H1 (cell line): ENCODE data around the gene PXK.

ENCODE experiments used
- CHD1 ChIP-seq: IDR thresholded peaks from 2 replicates; pipeline ENCODE4 v1.6.1; 2012; ENCODE audit warnings: low read depth, low read length, improper control_type of control experiment
- CREB1 ChIP-seq: IDR thresholded peaks from 2 replicates; pipeline ENCODE4 v1.6.1; 2012; ENCODE audit warnings: inconsistent platforms
- EP300 ChIP-seq, 2 experiments: IDR thresholded peaks; 1 replicate in 1 of 2; 2 replicates in 1 of 2; pipeline ENCODE4 v1.6.1; 2011 to 2012; ENCODE audit warnings: low read depth in 2 of 2, low read length in 2 of 2, mild to moderate bottlenecking in 2 of 2, borderline replicate concordance in 1 of 2, inconsistent platforms in 1 of 2, moderate library complexity in 1 of 2
- JUND ChIP-seq: IDR thresholded peaks from 2 replicates; pipeline ENCODE4 v1.6.1; 2011; ENCODE audit warnings: mild to moderate bottlenecking, improper control_type of control experiment, low read length
- KDM1A ChIP-seq: fragments of 200-600, 300-600 bp; sonication (generic); IDR thresholded peaks from 2 replicates; pipeline ENCODE4 v1.7.1; 2016; ENCODE audit warnings: mild to moderate bottlenecking, low read length, borderline replicate concordance
- POLR2A ChIP-seq, 2 experiments: IDR thresholded peaks; 1 replicate in 1 of 2; 2 replicates in 1 of 2; pipeline ENCODE4 v1.6.1; 2011; ENCODE audit warnings: low read depth in 2 of 2, low read length in 2 of 2, mild to moderate bottlenecking in 2 of 2; ENCODE audit errors: control extremely low read depth in 1 of 2
- POLR2AphosphoS5 ChIP-seq: IDR thresholded peaks from 2 replicates; pipeline ENCODE4 v1.6.1; 2011; ENCODE audit warnings: low read depth, low read length
- RAD21 ChIP-seq, 2 experiments: IDR thresholded peaks in 1 of 2; conservative IDR thresholded peaks in 1 of 2; 2 replicates each; pipeline ENCODE4 v1.6.1; 2011; ENCODE audit warnings: low read depth in 2 of 2, low read length in 2 of 2, improper control_type of control experiment in 1 of 2, inconsistent platforms in 1 of 2, mild to moderate bottlenecking in 1 of 2, moderate library complexity in 1 of 2
- RNF2 ChIP-seq: fragments of 200-900, 300-1000 bp; sonication (generic); IDR thresholded peaks from 2 replicates; pipeline ENCODE4 v1.7.1; 2016; ENCODE audit warnings: borderline replicate concordance, low read depth, mild to moderate bottlenecking, antibody characterized with exemption, low read length; ENCODE audit not compliant: poor library complexity, severe bottlenecking; ENCODE audit errors: missing control alignments
- SIX5 ChIP-seq: IDR thresholded peaks from 2 replicates; pipeline ENCODE4 v1.6.1; 2011; ENCODE audit warnings: mild to moderate bottlenecking, low read depth, low read length
- SUZ12 ChIP-seq: fragments of 200-600 bp; sonication (generic); IDR thresholded peaks from 2 replicates; pipeline ENCODE4 v1.6.1; 2012; ENCODE audit warnings: mild to moderate bottlenecking, inconsistent platforms, low read length, moderate library complexity, mixed read lengths
- ZNF274 ChIP-seq: IDR thresholded peaks from 2 replicates; pipeline ENCODE4 v1.7.0; 2012; ENCODE audit warnings: low read length, borderline replicate concordance; ENCODE audit errors: extremely low read depth
- TF ChIP-seq, protein P1 (sequence below), 3 experiments: IDR thresholded peaks; 1 replicate in 2 of 3; 2 replicates in 1 of 3; pipeline versions ENCODE4 v1.5.1 to v1.6.1; 2011; ENCODE audit warnings: low read length in 3 of 3, mild to moderate bottlenecking in 3 of 3, inconsistent platforms in 2 of 3, low read depth in 1 of 3, moderate library complexity in 1 of 3; ENCODE audit not compliant: insufficient read depth in 1 of 3; ENCODE audit errors: control extremely low read depth in 1 of 3

DNA sequence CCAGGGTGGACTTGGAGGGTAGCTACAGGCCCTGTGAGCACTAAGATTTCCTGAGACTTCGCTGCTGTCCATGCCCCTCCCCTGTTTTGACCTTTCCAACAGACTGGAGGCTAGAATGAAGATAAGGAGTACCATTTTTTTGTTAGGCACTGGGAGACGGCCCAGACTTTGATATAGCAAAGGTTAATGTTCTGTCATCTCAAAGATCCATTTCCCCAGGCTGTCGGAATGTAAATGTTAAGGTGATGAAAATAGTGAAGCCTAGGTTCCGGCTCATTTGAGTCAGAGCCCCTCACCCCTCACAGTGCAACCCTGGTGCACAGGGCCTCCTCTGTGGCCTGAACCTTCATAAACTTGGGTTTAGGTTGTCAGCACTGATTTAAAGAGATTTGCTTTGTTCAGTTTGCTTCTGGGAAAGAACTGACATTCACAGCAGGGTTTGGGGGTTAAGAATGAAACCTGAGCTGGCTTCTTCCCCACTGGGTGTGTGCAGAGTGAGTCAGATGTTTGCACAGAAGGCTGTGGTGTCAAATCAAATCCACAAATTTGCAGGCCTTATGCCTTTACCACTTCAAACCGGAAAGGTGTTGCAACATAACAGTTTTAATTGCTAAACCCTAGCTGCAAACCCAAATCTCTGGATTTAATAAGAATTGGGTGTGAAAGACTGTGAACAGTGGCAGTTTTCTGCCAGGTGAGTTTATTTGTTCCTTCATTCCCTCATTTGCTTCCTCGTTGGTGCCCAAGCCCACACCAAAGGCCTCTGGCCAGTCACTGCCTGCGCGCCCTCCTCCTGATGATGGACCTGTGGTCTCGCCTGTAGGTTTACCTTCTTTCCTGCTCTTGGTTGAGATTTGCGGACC, 138.6 kb downstream of the PXK start:
- TF ChIP-seq, protein P1, sequence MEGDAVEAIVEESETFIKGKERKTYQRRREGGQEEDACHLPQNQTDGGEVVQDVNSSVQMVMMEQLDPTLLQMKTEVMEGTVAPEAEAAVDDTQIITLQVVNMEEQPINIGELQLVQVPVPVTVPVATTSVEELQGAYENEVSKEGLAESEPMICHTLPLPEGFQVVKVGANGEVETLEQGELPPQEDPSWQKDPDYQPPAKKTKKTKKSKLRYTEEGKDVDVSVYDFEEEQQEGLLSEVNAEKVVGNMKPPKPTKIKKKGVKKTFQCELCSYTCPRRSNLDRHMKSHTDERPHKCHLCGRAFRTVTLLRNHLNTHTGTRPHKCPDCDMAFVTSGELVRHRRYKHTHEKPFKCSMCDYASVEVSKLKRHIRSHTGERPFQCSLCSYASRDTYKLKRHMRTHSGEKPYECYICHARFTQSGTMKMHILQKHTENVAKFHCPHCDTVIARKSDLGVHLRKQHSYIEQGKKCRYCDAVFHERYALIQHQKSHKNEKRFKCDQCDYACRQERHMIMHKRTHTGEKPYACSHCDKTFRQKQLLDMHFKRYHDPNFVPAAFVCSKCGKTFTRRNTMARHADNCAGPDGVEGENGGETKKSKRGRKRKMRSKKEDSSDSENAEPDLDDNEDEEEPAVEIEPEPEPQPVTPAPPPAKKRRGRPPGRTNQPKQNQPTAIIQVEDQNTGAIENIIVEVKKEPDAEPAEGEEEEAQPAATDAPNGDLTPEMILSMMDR (IDR thresholded peaks at IDR 0.05; ENCODE audit: control extremely low read depth in 1 of 3, insufficient read depth in 1 of 3, low read depth in 1 of 3, low read length in 3 of 3), result no peak
- TF ChIP-seq EP300 (IDR thresholded peaks at IDR 0.05; ENCODE audit: borderline replicate concordance in 1 of 2, low read depth in 2 of 2, low read length in 2 of 2) (no peak), SUZ12 (no peak), CHD1 (no peak), ZNF274 (no peak), RAD21 (IDR thresholded peaks at IDR 0.05 in 1 of 2, conservative IDR thresholded peaks at IDR 0.05 in 1 of 2; ENCODE audit: low read depth in 2 of 2, low read length in 2 of 2) (no peak), SIX5 (no peak), JUND (no peak), KDM1A (no peak), POLR2A (IDR thresholded peaks at IDR 0.05; ENCODE audit: control extremely low read depth in 1 of 2, low read depth in 2 of 2, low read length in 2 of 2) (no peak), RNF2 (no peak), CREB1 (no peak), POLR2AphosphoS5 (no peak)
